Measurements from ENCODE around the gene ZNF341.

Gene ZNF341

DNA sequence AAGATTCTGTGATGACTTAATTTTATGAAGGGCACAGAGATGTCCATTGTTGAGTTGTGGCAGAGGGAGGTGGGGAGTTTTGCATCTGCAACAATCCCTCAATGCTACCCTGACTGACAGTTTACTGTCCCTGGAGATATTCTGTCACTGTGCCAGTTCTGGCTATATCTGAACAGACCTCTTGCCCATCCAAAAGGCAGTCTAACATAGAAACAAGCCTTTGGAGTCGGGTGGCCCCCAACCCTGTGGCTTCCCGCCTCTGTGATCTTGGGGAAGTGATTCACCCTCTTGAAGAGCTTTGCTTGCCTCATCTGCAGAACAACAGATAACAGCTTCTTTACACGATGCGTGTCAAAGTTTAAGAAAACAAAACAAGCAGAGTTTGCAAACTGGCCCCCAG, 41.8 kb upstream of the ZNF341 start:
- no peaks in the 10 kb centered on the region for H3K9me3 ChIP-seq (ENCODE audit: insufficient read depth, low read length, severe bottlenecking)
- H3K27ac ChIP-seq (ENCODE audit: low read length), result peak overlapping the region; percentile 66
- TF ChIP-seq, protein P1, sequence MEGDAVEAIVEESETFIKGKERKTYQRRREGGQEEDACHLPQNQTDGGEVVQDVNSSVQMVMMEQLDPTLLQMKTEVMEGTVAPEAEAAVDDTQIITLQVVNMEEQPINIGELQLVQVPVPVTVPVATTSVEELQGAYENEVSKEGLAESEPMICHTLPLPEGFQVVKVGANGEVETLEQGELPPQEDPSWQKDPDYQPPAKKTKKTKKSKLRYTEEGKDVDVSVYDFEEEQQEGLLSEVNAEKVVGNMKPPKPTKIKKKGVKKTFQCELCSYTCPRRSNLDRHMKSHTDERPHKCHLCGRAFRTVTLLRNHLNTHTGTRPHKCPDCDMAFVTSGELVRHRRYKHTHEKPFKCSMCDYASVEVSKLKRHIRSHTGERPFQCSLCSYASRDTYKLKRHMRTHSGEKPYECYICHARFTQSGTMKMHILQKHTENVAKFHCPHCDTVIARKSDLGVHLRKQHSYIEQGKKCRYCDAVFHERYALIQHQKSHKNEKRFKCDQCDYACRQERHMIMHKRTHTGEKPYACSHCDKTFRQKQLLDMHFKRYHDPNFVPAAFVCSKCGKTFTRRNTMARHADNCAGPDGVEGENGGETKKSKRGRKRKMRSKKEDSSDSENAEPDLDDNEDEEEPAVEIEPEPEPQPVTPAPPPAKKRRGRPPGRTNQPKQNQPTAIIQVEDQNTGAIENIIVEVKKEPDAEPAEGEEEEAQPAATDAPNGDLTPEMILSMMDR (IDR thresholded peaks at IDR 0.05; ENCODE audit: borderline replicate concordance, extremely low read depth, low read length, poor library complexity, severe bottlenecking), result no peak
- no peak for TF ChIP-seq EZH2 (IDR thresholded peaks at IDR 0.05; ENCODE audit: borderline replicate concordance, low read depth, low read length, severe bottlenecking)
- peak overlapping the region; percentile 28 for H3K9ac ChIP-seq (ENCODE audit: low read depth, low read length)
- DNase-seq, result peak; percentile 85
- H3K4me3 ChIP-seq (ENCODE audit: low read depth in 1 of 2, low read length in 2 of 2), result peak overlapping the region in 1 of 2 experiments; percentile 13; a peak in 1 of 4 replicates
- ATAC-seq (ENCODE audit: insufficient read depth, low read depth), result peak; percentile 61
- H2AFZ ChIP-seq (ENCODE audit: low read depth, low read length), result no peak overlapping the region
- H3K4me1 ChIP-seq (ENCODE audit: insufficient read depth, low read length), result peaks cover 38% of the 10 kb centered on the region
- peaks cover 7% of the 10 kb centered on the region for H4K20me1 ChIP-seq (ENCODE audit: insufficient read depth, low read length)
- peak overlapping the region; percentile 48 for H3K4me2 ChIP-seq (ENCODE audit: insufficient read depth, low read length)
- H3K36me3 ChIP-seq (ENCODE audit: insufficient read depth, low read length), result peaks cover 7% of the 10 kb centered on the region; the same call in 1 of the 2 replicates
- H3K79me2 ChIP-seq (ENCODE audit: insufficient read depth, low read length), result peaks cover 11% of the 10 kb centered on the region
- H3K27me3 ChIP-seq (ENCODE audit: insufficient read depth, low read length, poor library complexity), result no peaks in the 10 kb centered on the region

DNA sequence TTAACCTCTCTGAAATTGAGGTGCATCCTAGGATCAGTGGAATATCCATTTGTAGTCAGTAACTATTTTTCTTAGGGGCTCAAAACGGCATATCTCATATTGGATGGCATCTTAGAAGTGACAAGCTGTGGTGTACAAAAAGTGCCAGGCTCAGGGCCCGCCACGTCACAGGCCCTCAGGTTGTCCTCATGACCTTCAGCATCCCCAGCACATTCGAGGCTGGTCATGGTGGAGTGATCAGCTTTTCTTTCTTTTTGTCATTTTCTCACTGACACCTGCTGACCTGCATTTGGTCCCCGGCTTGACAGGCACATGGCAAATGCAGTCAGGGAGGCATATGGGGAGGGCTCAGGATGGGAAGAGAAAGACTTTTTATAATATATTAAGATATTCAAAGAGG, 38.5 kb upstream of the ZNF341 start:
- H3K4me3 ChIP-seq (ENCODE audit: low read depth in 1 of 2, low read length in 2 of 2), result no peak overlapping the region
- H3K79me2 ChIP-seq (ENCODE audit: insufficient read depth, low read length), result no peaks in the 10 kb centered on the region
- H3K27me3 ChIP-seq (ENCODE audit: insufficient read depth, low read length, poor library complexity), result no peaks in the 10 kb centered on the region
- no peak overlapping the region for H3K9ac ChIP-seq (ENCODE audit: low read depth, low read length)
- no peak for TF ChIP-seq EZH2 (IDR thresholded peaks at IDR 0.05; ENCODE audit: borderline replicate concordance, low read depth, low read length, severe bottlenecking)
- TF ChIP-seq, protein P1 (IDR thresholded peaks at IDR 0.05; ENCODE audit: borderline replicate concordance, extremely low read depth, low read length, poor library complexity, severe bottlenecking), result no peak
- peaks cover 26% of the 10 kb centered on the region for H3K4me1 ChIP-seq (ENCODE audit: insufficient read depth, low read length)
- H4K20me1 ChIP-seq (ENCODE audit: insufficient read depth, low read length), result no peaks in the 10 kb centered on the region
- no peak for DNase-seq
- no peaks in the 10 kb centered on the region for H3K9me3 ChIP-seq (ENCODE audit: insufficient read depth, low read length, severe bottlenecking)
- no peak for ATAC-seq (ENCODE audit: insufficient read depth, low read depth)
- H3K4me2 ChIP-seq (ENCODE audit: insufficient read depth, low read length), result no peak overlapping the region
- no peak overlapping the region for H2AFZ ChIP-seq (ENCODE audit: low read depth, low read length)
- no peak overlapping the region for H3K27ac ChIP-seq (ENCODE audit: low read length)
- no peaks in the 10 kb centered on the region for H3K36me3 ChIP-seq (ENCODE audit: insufficient read depth, low read length)

DNA sequence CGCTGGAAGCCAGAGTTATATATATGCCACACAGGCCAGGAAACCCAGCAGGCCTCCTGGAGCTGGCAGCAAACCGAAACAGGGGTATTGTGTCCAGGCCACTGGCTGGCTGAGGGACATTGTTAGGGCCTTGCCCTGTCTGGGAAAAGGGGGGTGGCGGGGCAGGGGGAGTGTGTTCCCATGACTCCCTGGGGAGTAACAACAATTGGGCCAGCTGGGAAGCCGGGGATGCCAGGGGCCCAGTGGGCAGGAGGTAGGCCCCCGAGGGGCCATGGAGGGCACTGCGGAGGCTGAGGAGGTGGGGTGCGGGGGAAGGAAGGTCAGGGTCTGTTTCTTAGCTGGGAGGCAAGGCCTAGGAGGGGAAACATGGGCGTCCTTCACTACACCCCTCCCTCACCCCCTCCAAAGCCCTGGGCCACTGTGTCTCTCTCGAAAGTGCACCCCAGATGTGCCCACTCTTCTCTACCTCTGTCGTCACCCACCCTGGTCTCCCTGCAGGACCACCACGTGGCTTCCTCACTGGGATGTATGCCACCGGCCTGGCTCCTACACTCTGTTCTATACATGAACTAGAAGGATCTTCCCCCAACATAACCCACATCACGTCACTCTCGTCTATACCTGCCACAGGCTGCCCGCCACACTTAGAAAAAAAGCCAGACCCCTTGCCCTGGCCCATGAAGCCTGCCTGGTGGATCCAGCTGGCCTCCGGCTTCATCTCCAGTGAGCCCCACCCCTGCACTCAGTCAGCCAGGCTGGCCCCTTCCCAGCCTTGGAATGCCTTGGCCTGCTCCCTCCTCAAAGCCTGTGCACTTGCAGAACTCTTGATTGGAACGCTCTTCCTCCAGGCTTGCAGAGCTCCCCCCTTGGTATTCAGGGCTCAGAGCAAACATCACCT, 37.8 kb upstream of the ZNF341 start:
- H3K36me3 ChIP-seq (ENCODE audit: insufficient read depth, low read length), result no peaks in the 10 kb centered on the region
- ATAC-seq (ENCODE audit: insufficient read depth, low read depth) (no peak), DNase-seq (no peak)
- H3K4me3 ChIP-seq (ENCODE audit: low read depth in 1 of 2, low read length in 2 of 2), result no peak overlapping the region
- H3K27me3 ChIP-seq (ENCODE audit: insufficient read depth, low read length, poor library complexity), result no peaks in the 10 kb centered on the region
- TF ChIP-seq EZH2 (IDR thresholded peaks at IDR 0.05; ENCODE audit: borderline replicate concordance, low read depth, low read length, severe bottlenecking), result no peak
- no peaks in the 10 kb centered on the region for H3K79me2 ChIP-seq (ENCODE audit: insufficient read depth, low read length)
- H3K4me1 ChIP-seq (ENCODE audit: insufficient read depth, low read length), result peaks cover 23% of the 10 kb centered on the region
- no peak overlapping the region for H3K27ac ChIP-seq (ENCODE audit: low read length)
- no peaks in the 10 kb centered on the region for H3K9me3 ChIP-seq (ENCODE audit: insufficient read depth, low read length, severe bottlenecking)
- no peak overlapping the region for H3K9ac ChIP-seq (ENCODE audit: low read depth, low read length)
- H4K20me1 ChIP-seq (ENCODE audit: insufficient read depth, low read length), result no peaks in the 10 kb centered on the region
- H2AFZ ChIP-seq (ENCODE audit: low read depth, low read length), result no peak overlapping the region
- H3K4me2 ChIP-seq (ENCODE audit: insufficient read depth, low read length), result no peak overlapping the region

DNA sequence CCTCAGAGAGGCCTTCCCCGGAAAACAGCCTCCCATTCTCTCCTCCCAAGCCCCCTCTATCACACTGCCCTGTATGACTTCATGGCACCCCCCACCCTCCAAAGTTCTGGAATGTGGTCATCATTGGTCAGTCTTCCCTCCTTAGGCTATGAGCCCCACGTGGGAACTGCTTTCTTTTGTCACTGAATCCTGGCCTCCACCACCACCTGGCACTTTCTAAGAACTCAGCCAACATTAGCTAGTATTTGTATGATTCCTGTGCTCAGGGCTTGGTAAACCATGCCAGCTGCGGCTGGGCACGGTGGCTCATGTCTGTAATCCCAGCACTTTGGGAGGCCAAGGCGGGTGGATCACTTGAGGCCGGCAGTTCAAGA, 37.2 kb upstream of the ZNF341 start:
- Histone ChIP-seq H2AFZ (ENCODE audit: low read depth, low read length) (no peak overlapping the region), H3K4me2 (ENCODE audit: insufficient read depth, low read length) (no peak overlapping the region), H3K27me3 (ENCODE audit: insufficient read depth, low read length, poor library complexity) (no peaks in the 10 kb centered on the region), H3K9ac (ENCODE audit: low read depth, low read length) (no peak overlapping the region), H4K20me1 (ENCODE audit: insufficient read depth, low read length) (no peaks in the 10 kb centered on the region), H3K4me3 (ENCODE audit: low read depth in 1 of 2, low read length in 2 of 2) (no peak overlapping the region), H3K27ac (ENCODE audit: low read length) (no peak overlapping the region), H3K4me1 (ENCODE audit: insufficient read depth, low read length) (peaks cover 17% of the 10 kb centered on the region), H3K36me3 (ENCODE audit: insufficient read depth, low read length) (no peaks in the 10 kb centered on the region), H3K79me2 (ENCODE audit: insufficient read depth, low read length) (no peaks in the 10 kb centered on the region), H3K9me3 (ENCODE audit: insufficient read depth, low read length, severe bottlenecking) (no peaks in the 10 kb centered on the region)
- no peak for TF ChIP-seq EZH2 (IDR thresholded peaks at IDR 0.05; ENCODE audit: borderline replicate concordance, low read depth, low read length, severe bottlenecking)
- TF ChIP-seq, protein P1 (IDR thresholded peaks at IDR 0.05; ENCODE audit: borderline replicate concordance, extremely low read depth, low read length, poor library complexity, severe bottlenecking), result no peak
- no peak for DNase-seq
- no peak for ATAC-seq (ENCODE audit: insufficient read depth, low read depth)

All from DND-41 (cell line).